Measurements from ENCODE around the gene KLHDC4.

The KLHDC4 gene

DNA sequence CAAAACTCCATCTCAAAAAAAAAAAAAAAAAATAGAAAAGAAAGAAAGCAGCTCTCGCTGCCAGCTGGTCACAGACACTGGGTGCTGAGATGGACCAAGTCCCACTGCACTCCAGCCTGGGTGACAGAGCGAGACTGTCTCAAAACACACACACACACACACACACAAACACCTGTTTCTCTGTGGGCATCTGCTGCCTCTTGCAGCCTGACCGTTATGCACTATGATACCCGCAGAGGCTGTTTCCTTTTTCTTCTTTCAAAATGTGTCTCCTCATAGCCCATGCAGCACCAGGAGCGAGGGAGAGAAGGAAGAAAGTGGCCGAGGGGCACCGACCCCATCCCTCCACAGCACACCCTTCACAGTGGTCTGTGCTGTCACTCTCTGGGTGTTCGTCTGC lies 36.9 kb upstream of the KLHDC4 start:
- H3K27ac ChIP-seq (ENCODE audit: low read depth, low read length), result no peak overlapping the region

GRCh38 chr16:87801679-87802259 lies 36.0 kb upstream of the KLHDC4 start:
- Histone ChIP-seq H3K27me3 (ENCODE audit: control insufficient read depth in 5 of 5, insufficient read depth in 4 of 5, low read length in 5 of 5) (peaks cover 0 to 16% (median 4%) of the 10 kb centered on the region in 5 donors), H3K4me1 (ENCODE audit: control insufficient read depth in 5 of 5, insufficient read depth in 5 of 5, low read length in 5 of 5) (peaks cover 1 to 10% (median 7%) of the 10 kb centered on the region in 5 donors), H3K27ac (ENCODE audit: low read depth, low read length) (no peak overlapping the region), H3K36me3 (ENCODE audit: control insufficient read depth in 5 of 5, insufficient read depth in 5 of 5, low read length in 5 of 5) (no peaks in the 10 kb centered on the region), H3K9ac (ENCODE audit: low read length in 5 of 5) (no peak overlapping the region), H3K4me3 (ENCODE audit: low read depth in 1 of 5, low read length in 5 of 5) (no peak overlapping the region), H3K9me3 (ENCODE audit: control insufficient read depth in 5 of 5, low read length in 5 of 5) (peaks cover 0 to 6% (median 0%) of the 10 kb centered on the region in 5 donors)

More for the DNA sequence above, 36.9 kb upstream of the KLHDC4 start:
- Histone ChIP-seq H3K9me3 (ENCODE audit: control insufficient read depth in 5 of 5, low read length in 5 of 5) (peaks cover 0 to 6% (median 0%) of the 10 kb centered on the region in 5 donors), H3K4me1 (ENCODE audit: control insufficient read depth in 5 of 5, insufficient read depth in 5 of 5, low read length in 5 of 5) (peaks cover 1 to 15% (median 11%) of the 10 kb centered on the region in 5 donors), H3K4me3 (ENCODE audit: low read depth in 1 of 5, low read length in 5 of 5) (no peak overlapping the region), H3K9ac (ENCODE audit: low read length in 5 of 5) (no peak overlapping the region), H3K36me3 (ENCODE audit: control insufficient read depth in 5 of 5, insufficient read depth in 5 of 5, low read length in 5 of 5) (no peaks in the 10 kb centered on the region), H3K27me3 (ENCODE audit: control insufficient read depth in 5 of 5, insufficient read depth in 4 of 5, low read length in 5 of 5) (peaks cover 0 to 22% (median 10%) of the 10 kb centered on the region in 5 donors)

- no peak overlapping the region for H3K27ac ChIP-seq (ENCODE audit: low read depth, low read length)
- H3K4me1 ChIP-seq (ENCODE audit: control insufficient read depth in 5 of 5, insufficient read depth in 5 of 5, low read length in 5 of 5), result peaks cover 0 to 1% (median 0%) of the 10 kb centered on the region in 5 donors
- peaks cover 0 to 13% (median 0%) of the 10 kb centered on the region in 5 donors for H3K27me3 ChIP-seq (ENCODE audit: control insufficient read depth in 5 of 5, insufficient read depth in 4 of 5, low read length in 5 of 5)
- H3K4me3 ChIP-seq (ENCODE audit: low read depth in 1 of 5, low read length in 5 of 5), result no peak overlapping the region
- no peaks in the 10 kb centered on the region for H3K36me3 ChIP-seq (ENCODE audit: control insufficient read depth in 5 of 5, insufficient read depth in 5 of 5, low read length in 5 of 5)
- peaks cover 0 to 6% (median 0%) of the 10 kb centered on the region in 5 donors for H3K9me3 ChIP-seq (ENCODE audit: control insufficient read depth in 5 of 5, low read length in 5 of 5)
- no peak overlapping the region for H3K9ac ChIP-seq (ENCODE audit: low read length in 5 of 5)
Measured at GRCh38 chr16:87800497-87800896, 34.7 kb upstream of the KLHDC4 start.

DNA sequence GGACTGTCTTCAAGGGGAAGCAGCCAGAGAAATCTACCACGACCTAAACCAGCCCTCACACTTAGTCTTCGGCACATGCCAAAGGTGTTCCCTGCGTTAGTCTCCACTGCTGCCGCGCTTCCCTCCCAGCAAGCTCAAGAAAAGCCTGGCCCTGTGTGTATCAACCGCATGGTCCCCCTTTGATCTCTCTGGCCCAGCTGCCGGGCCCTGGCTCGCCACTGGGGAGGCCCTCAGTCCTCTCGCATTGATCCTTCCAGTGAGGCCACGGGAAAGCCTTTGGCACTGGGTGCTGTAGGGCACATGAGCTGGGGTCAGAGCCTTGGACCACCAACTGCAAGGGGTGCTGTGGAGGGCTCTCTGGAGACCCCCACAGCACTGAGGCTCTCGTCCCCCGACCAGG lies 29.6 kb upstream of the KLHDC4 start:
- H3K27me3 ChIP-seq (ENCODE audit: control insufficient read depth in 5 of 5, insufficient read depth in 4 of 5, low read length in 5 of 5), result peaks cover 0 to 6% (median 2%) of the 10 kb centered on the region in 5 donors
- no peaks in the 10 kb centered on the region for H3K4me1 ChIP-seq (ENCODE audit: control insufficient read depth in 5 of 5, insufficient read depth in 5 of 5, low read length in 5 of 5)
- H3K36me3 ChIP-seq (ENCODE audit: control insufficient read depth in 5 of 5, insufficient read depth in 5 of 5, low read length in 5 of 5), result no peaks in the 10 kb centered on the region
- H3K27ac ChIP-seq (ENCODE audit: low read depth, low read length), result no peak overlapping the region
- peaks cover 0 to 3% (median 0%) of the 10 kb centered on the region in 5 donors for H3K9me3 ChIP-seq (ENCODE audit: control insufficient read depth in 5 of 5, low read length in 5 of 5)
- no peak overlapping the region for H3K9ac ChIP-seq (ENCODE audit: low read length in 5 of 5)
- H3K4me3 ChIP-seq (ENCODE audit: low read depth in 1 of 5, low read length in 5 of 5), result no peak overlapping the region

GRCh38 chr16:87794485-87795078 lies 28.8 kb upstream of the KLHDC4 start:
- H3K36me3 ChIP-seq (ENCODE audit: control insufficient read depth in 5 of 5, insufficient read depth in 5 of 5, low read length in 5 of 5), result no peaks in the 10 kb centered on the region
- no peaks in the 10 kb centered on the region for H3K4me1 ChIP-seq (ENCODE audit: control insufficient read depth in 5 of 5, insufficient read depth in 5 of 5, low read length in 5 of 5)
- no peaks in the 10 kb centered on the region for H3K9me3 ChIP-seq (ENCODE audit: control insufficient read depth in 5 of 5, low read length in 5 of 5)
- no peak overlapping the region for H3K4me3 ChIP-seq (ENCODE audit: low read depth in 1 of 5, low read length in 5 of 5)
- no peak overlapping the region for H3K9ac ChIP-seq (ENCODE audit: low read length in 5 of 5)
- H3K27me3 ChIP-seq (ENCODE audit: control insufficient read depth in 5 of 5, insufficient read depth in 4 of 5, low read length in 5 of 5), result peaks cover 0 to 6% (median 2%) of the 10 kb centered on the region in 5 donors
- H3K27ac ChIP-seq (ENCODE audit: low read depth, low read length), result no peak overlapping the region

DNA sequence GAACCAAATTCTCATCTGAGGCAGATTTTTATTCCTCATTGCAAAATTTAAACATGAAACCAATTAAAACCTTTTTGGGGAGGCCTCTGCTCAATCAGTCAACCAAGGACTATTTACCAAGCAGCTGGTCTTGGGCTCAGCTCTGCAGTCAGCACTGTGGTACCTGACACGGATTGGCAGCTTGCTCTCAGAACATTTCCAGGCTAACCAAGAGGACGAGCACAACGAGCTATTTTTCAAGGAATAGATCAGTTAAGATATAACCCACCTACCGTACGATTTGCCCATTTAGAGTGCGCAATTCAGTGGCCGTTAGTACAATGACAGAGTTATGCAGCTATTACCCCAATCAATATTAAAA lies 26.4 kb upstream of the KLHDC4 start:
- no peak overlapping the region for H3K4me3 ChIP-seq (ENCODE audit: low read depth in 1 of 5, low read length in 5 of 5)
- H3K4me1 ChIP-seq (ENCODE audit: control insufficient read depth in 5 of 5, insufficient read depth in 5 of 5, low read length in 5 of 5), result no peaks in the 10 kb centered on the region
- H3K27ac ChIP-seq (ENCODE audit: low read depth, low read length), result no peak overlapping the region
- peaks cover 0 to 6% (median 2%) of the 10 kb centered on the region in 5 donors for H3K27me3 ChIP-seq (ENCODE audit: control insufficient read depth in 5 of 5, insufficient read depth in 4 of 5, low read length in 5 of 5)
- no peaks in the 10 kb centered on the region for H3K9me3 ChIP-seq (ENCODE audit: control insufficient read depth in 5 of 5, low read length in 5 of 5)
- H3K36me3 ChIP-seq (ENCODE audit: control insufficient read depth in 5 of 5, insufficient read depth in 5 of 5, low read length in 5 of 5), result no peaks in the 10 kb centered on the region
- no peak overlapping the region for H3K9ac ChIP-seq (ENCODE audit: low read length in 5 of 5)

DNA sequence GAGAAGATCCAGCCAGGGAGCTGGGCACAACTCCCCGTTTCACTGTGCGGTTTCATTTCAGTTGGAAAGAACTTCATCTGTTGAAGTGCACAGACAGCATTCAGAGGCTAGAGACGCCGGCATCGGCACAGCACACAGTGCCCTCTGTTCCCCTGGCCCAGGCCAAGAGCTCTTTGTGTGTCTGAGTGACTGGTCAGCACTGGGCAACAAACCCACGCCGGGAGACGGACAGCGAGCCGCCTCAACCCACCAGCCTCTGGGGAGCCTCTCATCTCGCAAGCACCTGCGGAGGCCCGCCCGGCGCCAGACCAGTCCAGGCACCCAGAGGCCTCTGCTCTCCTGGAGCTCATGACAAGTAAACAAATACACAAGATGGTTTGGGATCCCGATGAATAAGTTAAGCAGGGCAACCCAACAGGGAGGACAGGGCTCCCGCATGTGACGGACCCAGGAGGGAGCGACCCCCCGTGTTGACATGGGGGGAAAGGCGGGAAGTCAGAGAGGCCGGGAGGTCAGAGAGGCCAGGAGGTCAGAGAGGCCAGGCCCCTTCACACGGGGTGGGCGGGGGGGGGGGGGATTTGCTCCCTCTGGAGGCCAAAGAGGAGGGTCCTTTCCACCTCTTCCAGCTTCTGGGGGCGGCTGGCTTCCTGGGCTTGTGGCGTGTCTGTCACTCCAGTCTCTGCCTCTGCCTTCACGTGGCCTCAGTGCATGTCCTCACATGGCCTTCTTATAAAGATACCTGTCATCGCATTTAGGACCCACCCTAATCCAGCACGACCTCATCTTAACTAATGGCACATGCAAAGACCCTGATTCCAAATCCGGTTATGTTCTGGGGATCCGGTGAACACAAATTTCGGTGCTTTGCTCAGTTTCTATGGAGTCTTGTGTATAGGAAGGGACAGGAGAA lies 25.8 kb upstream of the KLHDC4 start:
- H3K36me3 ChIP-seq (ENCODE audit: control insufficient read depth in 5 of 5, insufficient read depth in 5 of 5, low read length in 5 of 5), result no peaks in the 10 kb centered on the region
- no peak overlapping the region for H3K9ac ChIP-seq (ENCODE audit: low read length in 5 of 5)
- H3K9me3 ChIP-seq (ENCODE audit: control insufficient read depth in 5 of 5, low read length in 5 of 5), result no peaks in the 10 kb centered on the region
- no peaks in the 10 kb centered on the region for H3K4me1 ChIP-seq (ENCODE audit: control insufficient read depth in 5 of 5, insufficient read depth in 5 of 5, low read length in 5 of 5)
- H3K27me3 ChIP-seq (ENCODE audit: control insufficient read depth in 5 of 5, insufficient read depth in 4 of 5, low read length in 5 of 5), result peaks cover 0 to 6% (median 2%) of the 10 kb centered on the region in 5 donors
- H3K4me3 ChIP-seq (ENCODE audit: low read depth in 1 of 5, low read length in 5 of 5), result no peak overlapping the region
- H3K27ac ChIP-seq (ENCODE audit: low read depth, low read length), result no peak overlapping the region

- H3K27me3 ChIP-seq (ENCODE audit: control insufficient read depth in 5 of 5, insufficient read depth in 4 of 5, low read length in 5 of 5), result peaks cover 0 to 6% (median 2%) of the 10 kb centered on the region in 5 donors
- H3K36me3 ChIP-seq (ENCODE audit: control insufficient read depth in 5 of 5, insufficient read depth in 5 of 5, low read length in 5 of 5), result no peaks in the 10 kb centered on the region
- H3K27ac ChIP-seq (ENCODE audit: low read depth, low read length), result no peak overlapping the region
- no peaks in the 10 kb centered on the region for H3K9me3 ChIP-seq (ENCODE audit: control insufficient read depth in 5 of 5, low read length in 5 of 5)
- H3K9ac ChIP-seq (ENCODE audit: low read length in 5 of 5), result no peak overlapping the region
- H3K4me3 ChIP-seq (ENCODE audit: low read depth in 1 of 5, low read length in 5 of 5), result no peak overlapping the region
- no peaks in the 10 kb centered on the region for H3K4me1 ChIP-seq (ENCODE audit: control insufficient read depth in 5 of 5, insufficient read depth in 5 of 5, low read length in 5 of 5)
Measured at GRCh38 chr16:87790292-87791100, 24.7 kb upstream of the KLHDC4 start.

GRCh38 chr16:87789437-87790291 lies 23.9 kb upstream of the KLHDC4 start:
- Histone ChIP-seq H3K4me3 (ENCODE audit: low read depth in 1 of 5, low read length in 5 of 5) (no peak overlapping the region), H3K27me3 (ENCODE audit: control insufficient read depth in 5 of 5, insufficient read depth in 4 of 5, low read length in 5 of 5) (peaks cover 0 to 7% (median under 1%) of the 10 kb centered on the region in 5 donors), H3K9me3 (ENCODE audit: control insufficient read depth in 5 of 5, low read length in 5 of 5) (no peaks in the 10 kb centered on the region), H3K36me3 (ENCODE audit: control insufficient read depth in 5 of 5, insufficient read depth in 5 of 5, low read length in 5 of 5) (no peaks in the 10 kb centered on the region), H3K9ac (ENCODE audit: low read length in 5 of 5) (no peak overlapping the region), H3K4me1 (ENCODE audit: control insufficient read depth in 5 of 5, insufficient read depth in 5 of 5, low read length in 5 of 5) (no peaks in the 10 kb centered on the region), H3K27ac (ENCODE audit: low read depth, low read length) (no peak overlapping the region)

Data from subcutaneous abdominal adipose tissue (tissue), 5 donors.